ENCODE results near the gene CDK5RAP2. TPM values are rescaled to one million over a fixed set of nuclear protein-coding genes. Genes with fewer than 3 reads are reported as not detected.

The CDK5RAP2 gene
- total and polyA plus RNA-seq, 8 donors = 14.8 to 37.1 (median 21.7) TPM

- Histone ChIP-seq H3K4me3 (no peak overlapping the region), H3K36me3 (peaks cover 4 to 21% (median 8%) of the 10 kb centered on the region in 3 donors), H3K9me3 (no peaks in the 10 kb centered on the region), H3K27ac (no peak overlapping the region), H3K27me3 (no peaks in the 10 kb centered on the region), H3K4me1 (peaks cover 17 to 23% (median 17%) of the 10 kb centered on the region in 3 donors)
- intact Hi-C loops (cut with DNase I) = no loop called here
- no peak for TF ChIP-seq CTCF (IDR thresholded peaks at IDR 0.05)
- 95 to 97% methylated on average over 8 of the region's 8 CpGs for WGBS, 2 donors
- peak in 1 of 6 donors; percentile 50 for DNase-seq
- ATAC-seq = no peak
- FAIRE-seq = no peak
Measured at GRCh38 chr9:120389867-120390266, 190.1 kb downstream of the CDK5RAP2 start.

- H3K4me3 ChIP-seq = no peak overlapping the region
- TF ChIP-seq CTCF (IDR thresholded peaks at IDR 0.05) = no peak
- ATAC-seq (no peak), DNase-seq (no peak), FAIRE-seq (no peak)
- H3K9me3 ChIP-seq = no peaks in the 10 kb centered on the region
- WGBS, 2 donors = 84 to 89% methylated on average over 4 of the region's 4 CpGs
- intact Hi-C loops (cut with DNase I) = no loop called here
- H3K27ac ChIP-seq = no peak overlapping the region
- peaks cover 17 to 26% (median 21%) of the 10 kb centered on the region in 3 donors for H3K4me1 ChIP-seq
- no peaks in the 10 kb centered on the region for H3K27me3 ChIP-seq
- peaks cover 4 to 17% (median 7%) of the 10 kb centered on the region in 3 donors for H3K36me3 ChIP-seq
Measured at GRCh38 chr9:120389300-120389699, 190.7 kb downstream of the CDK5RAP2 start.

GRCh38 chr9:120388003-120388855, 191.7 kb downstream of the CDK5RAP2 start:
- 93 to 94% methylated on average over 24 of the region's 24 CpGs for WGBS, 2 donors
- Histone ChIP-seq H3K27me3 (no peaks in the 10 kb centered on the region), H3K4me3 (no peak overlapping the region), H3K9me3 (no peaks in the 10 kb centered on the region), H3K4me1 (peaks cover 17 to 34% (median 29%) of the 10 kb centered on the region in 3 donors), H3K36me3 (peaks cover 0 to 9% (median 0%) of the 10 kb centered on the region in 3 donors), H3K27ac (no peak overlapping the region)
- intact Hi-C loops (cut with DNase I) = no loop called here
- no peak for ATAC-seq
- no peak for FAIRE-seq
- DNase-seq = no peak
- TF ChIP-seq CTCF (IDR thresholded peaks at IDR 0.05) = no peak

GRCh38 chr9:120387257-120388002, 192.5 kb downstream of the CDK5RAP2 start:
- no peaks in the 10 kb centered on the region for H3K9me3 ChIP-seq
- WGBS, 2 donors = 84 to 87% methylated on average over 14 of the region's 14 CpGs
- intact Hi-C loops (cut with DNase I) = no loop called here
- H3K4me1 ChIP-seq = peaks cover 17 to 34% (median 29%) of the 10 kb centered on the region in 3 donors
- FAIRE-seq (no peak), ATAC-seq (no peak), DNase-seq (peak in 1 of 6 donors; percentile 53)
- H3K27me3 ChIP-seq = no peaks in the 10 kb centered on the region
- H3K36me3 ChIP-seq = peaks cover 0 to 9% (median 0%) of the 10 kb centered on the region in 3 donors
- peak overlapping the region in 2 of 4 donors; percentile 9 to 28 for H3K27ac ChIP-seq
- no peak overlapping the region for H3K4me3 ChIP-seq
- TF ChIP-seq CTCF (IDR thresholded peaks at IDR 0.05) = no peak
